Activated B cell treated with CpG ODN at 0.5 μM for 24 hours (primary cell): ENCODE results near the gene ZFAND2B. TPM values are rescaled to one million over a fixed set of nuclear protein-coding genes. Genes with fewer than 3 reads are reported as not detected.

Source experiments
- ATAC-seq: fragments of 200-7000 bp; cut with Tn5 transposase; one replicate; pipeline ENCODE4 v1.10.0; 2021; ENCODE audit warnings: low read depth, mild to moderate bottlenecking, moderate library complexity
- CTCF ChIA-PET: fragments of 350-600 bp; sonication (Branson Sonifier 250); formaldehyde crosslinking; loops from one replicate; lab custom pipeline; 2021; ENCODE audit warnings: antibody characterized with exemption; lab: Charles Lee
- POLR2A ChIA-PET: fragments of 350-600 bp; sonication (Branson Sonifier 250); formaldehyde crosslinking; loops from one replicate; lab custom pipeline; 2021; ENCODE audit warnings: antibody characterized with exemption; lab: Charles Lee
- DNase-seq: peaks from one replicate; pipeline ENCODE4 v3.0.0; 2022
- H3K27ac Mint-ChIP-seq: one replicate; pipeline ENCODE4 v1.8.0; 2020; ENCODE audit warnings: mixed read lengths
- H3K27me3 Mint-ChIP-seq: one replicate; pipeline ENCODE4 v1.8.0; 2021; ENCODE audit warnings: mixed read lengths
- H3K36me3 Mint-ChIP-seq: one replicate; pipeline ENCODE4 v1.8.0; 2021; ENCODE audit warnings: low read depth, mixed read lengths
- H3K4me1 Mint-ChIP-seq: one replicate; pipeline ENCODE4 v1.8.0; 2021; ENCODE audit warnings: mixed read lengths
- H3K4me3 Mint-ChIP-seq: one replicate; pipeline ENCODE4 v1.8.0; 2020; ENCODE audit warnings: mild to moderate bottlenecking, mixed read lengths
- H3K9me3 Mint-ChIP-seq: one replicate; pipeline ENCODE4 v1.8.0; 2020; ENCODE audit warnings: mixed read lengths
- CTCF ChIP-seq: fragments of 200-600 bp; IDR thresholded peaks from one replicate; pipeline ENCODE4 v1.8.0; 2022; ENCODE audit warnings: antibody characterized with exemption, mild to moderate bottlenecking
- intact Hi-C: fragments of 100-400 bp; cut with micrococcal nuclease; formaldehyde crosslinking; loops from one replicate; pipeline ENCODE4 v1.15.1; 2024
- total RNA-seq: library from RNA; stranded (reverse); gene quantifications from 2 replicates; pipeline ENCODE4 v1.2.3, GENCODE V29; 2022

The ZFAND2B gene
- total RNA-seq, 1 donor from 2014 or later: 47.2 TPM

DNA sequence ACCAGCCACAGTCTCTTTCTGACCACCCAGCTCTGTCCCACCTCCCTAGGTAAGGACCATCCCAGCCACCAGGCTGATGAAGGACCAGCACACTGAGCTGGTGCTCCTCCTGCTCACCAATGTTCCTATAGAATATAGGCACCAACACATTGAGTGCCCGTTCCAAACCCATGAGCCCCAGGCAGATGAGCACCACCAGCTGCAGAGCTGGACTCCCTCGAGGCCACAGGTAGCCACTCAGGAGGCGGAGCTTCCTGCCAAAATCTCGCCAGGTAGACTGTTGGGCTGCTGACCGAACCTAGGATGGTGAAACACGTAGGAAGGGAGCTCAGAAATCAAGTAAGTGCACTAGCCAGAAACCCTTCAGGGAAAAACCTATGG is 9.9 kb downstream of the ZFAND2B start:
- DNase-seq (no peak), ATAC-seq (no peak)
- no peak for TF ChIP-seq CTCF
- H3K36me3 Mint-ChIP-seq: peaks cover 36% of the 10 kb centered on the region
- no peak overlapping the region for H3K27ac Mint-ChIP-seq
- intact Hi-C loops: no loop called here
- H3K27me3 Mint-ChIP-seq: no peaks in the 10 kb centered on the region
- ChIA-PET CTCF (interaction anchor here (0.6 to 4.3 kb wide), 3 partner anchors 8 to 78 kb away, joined by 3 to 25 read pairs (median 5); partner anchors contain the start of gene DNAJB2), POLR2A (interaction anchor here (1.3 to 5.9 kb wide), 5 partner anchors 10 to 63 kb away, joined by 4 to 61 read pairs (median 44); partner anchors contain the start of genes ANKZF1, ATG9A, CNPPD1 and DNAJB2)
- H3K4me3 Mint-ChIP-seq: no peak overlapping the region
- peaks cover 22% of the 10 kb centered on the region for H3K4me1 Mint-ChIP-seq
- H3K9me3 Mint-ChIP-seq: no peaks in the 10 kb centered on the region

GRCh38 chr2:219218217-219218731 is 11.7 kb downstream of the ZFAND2B start:
- Mint-ChIP-seq H3K9me3 (no peaks in the 10 kb centered on the region), H3K36me3 (peaks cover 46% of the 10 kb centered on the region), H3K27ac (peak overlapping the region; percentile 38), H3K4me1 (peaks cover 19% of the 10 kb centered on the region), H3K27me3 (no peaks in the 10 kb centered on the region), H3K4me3 (peak overlapping the region; percentile 81)
- intact Hi-C loops: loop anchor here (1.0 to 2.0 kb wide), 4 partner anchors 11 to 77 kb away; partner anchors contain the start of genes ANKZF1, ATG9A, NHEJ1 and RETREG2
- POLR2A ChIA-PET: interaction anchor here (0.6 to 5.9 kb wide), 21 partner anchors 9 to 558 kb away, joined by 3 to 61 read pairs (median 5); partner anchors contain the start of genes ANKZF1, ATG9A, CNPPD1 and DNAJB2
- no peak for DNase-seq
- TF ChIP-seq CTCF: no peak
- peak; percentile 22 for ATAC-seq
- CTCF ChIA-PET: interaction anchor here (0.7 to 4.3 kb wide), 9 partner anchors 10 to 83 kb away, joined by 3 to 25 read pairs (median 3); partner anchors contain the start of gene CNPPD1

- Mint-ChIP-seq H3K4me1 (peaks cover 19% of the 10 kb centered on the region), H3K27ac (peak within 1 kb of the TSS; percentile 74), H3K27me3 (no peaks in the 10 kb centered on the region), H3K9me3 (no peaks in the 10 kb centered on the region), H3K4me3 (peak within 1 kb of the TSS; percentile 81), H3K36me3 (peaks cover 49% of the 10 kb centered on the region)
- CTCF ChIA-PET: interaction anchor here (0.9 to 4.3 kb wide), 6 partner anchors 36 to 76 kb away, joined by 3 to 25 read pairs (median 3); partner anchors contain the start of gene CNPPD1
- POLR2A ChIA-PET: interaction anchor here (0.7 to 5.9 kb wide), 16 partner anchors 9 to 322 kb away, joined by 3 to 61 read pairs (median 8); partner anchors contain the start of genes ANKZF1, ATG9A, CNPPD1 and DNAJB2
- ATAC-seq (peak; percentile 95), DNase-seq (peak; percentile 82)
- intact Hi-C loops: loop anchor here (1.0 to 2.0 kb wide), 8 partner anchors 10 to 76 kb away; partner anchors contain the start of genes ANKZF1, ATG9A, DNAJB2 and GLB1L
- TF ChIP-seq CTCF: no peak
Measured at GRCh38 chr2:219218732-219219701, 12.4 kb downstream of the ZFAND2B start, which contains the start of gene ABCB6. Gene ABCB6 (minus strand): TSS chr2:219218958. CDS start chr2:219218673, 285 bp downstream.

DNA sequence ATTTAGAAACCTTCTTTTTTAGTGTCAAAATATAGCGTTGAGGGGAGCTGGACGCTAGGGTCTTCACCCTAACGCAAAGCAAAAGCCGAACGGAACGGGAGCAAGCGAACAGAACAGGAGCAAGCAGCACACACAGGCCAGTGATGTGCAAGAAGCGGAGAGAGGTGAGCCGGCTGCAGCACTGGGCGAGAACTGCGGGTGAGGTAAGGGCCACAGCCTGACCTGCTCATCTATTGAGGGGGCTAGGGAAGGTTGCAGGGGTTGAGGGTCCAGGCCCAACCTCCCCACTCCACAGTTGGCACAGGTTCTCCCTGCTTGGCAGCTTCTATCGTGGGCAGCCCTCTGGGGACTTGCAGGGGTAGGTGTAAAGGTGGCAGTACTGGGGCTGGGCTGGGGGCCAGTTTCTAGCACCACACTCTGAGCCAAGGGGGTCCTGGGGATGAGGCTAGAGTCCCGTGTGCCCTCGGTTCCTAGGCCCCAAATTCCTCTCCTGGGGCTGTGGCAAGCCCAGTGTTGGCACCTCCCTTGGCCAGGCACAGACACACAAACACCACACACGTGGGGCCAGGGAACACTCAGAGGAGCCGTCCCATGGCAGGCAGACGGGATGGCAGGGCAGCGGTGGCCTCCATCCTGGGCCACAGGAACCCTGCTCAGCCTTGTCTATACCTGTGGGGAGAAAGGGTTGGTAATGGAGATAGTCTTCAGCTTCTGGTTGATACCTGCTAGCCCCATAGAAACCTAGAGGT is 13.4 kb downstream of the ZFAND2B start:
- Mint-ChIP-seq H3K9me3 (no peaks in the 10 kb centered on the region), H3K27me3 (no peaks in the 10 kb centered on the region), H3K27ac (no peak overlapping the region), H3K4me1 (peaks cover 19% of the 10 kb centered on the region), H3K36me3 (peaks cover 49% of the 10 kb centered on the region), H3K4me3 (no peak overlapping the region)
- POLR2A ChIA-PET: interaction anchor here (1.5 to 5.9 kb wide), 8 partner anchors 10 to 75 kb away, joined by 5 to 61 read pairs (median 30); partner anchors contain the start of genes ANKZF1, ATG9A, CNPPD1 and DNAJB2
- ATAC-seq (no peak), DNase-seq (no peak)
- CTCF ChIA-PET: interaction anchor here (1.2 to 4.3 kb wide), 2 partner anchors 57 to 75 kb away, joined by 3 to 25 read pairs; no protein-coding TSS in a partner anchor
- TF ChIP-seq CTCF: no peak
- intact Hi-C loops: loop anchor here (1.0 to 2.0 kb wide), 6 partner anchors 14 to 75 kb away; partner anchors contain the start of genes DNAJB2, GLB1L, NHEJ1 and STK16
